Caco-2 (cell line): ENCODE data around the gene CD55. TPM values are rescaled to one million over a fixed set of nuclear protein-coding genes. Genes with fewer than 3 reads are reported as not detected.

Source experiments
- BruUV-seq: library from RNA; stranded (reverse); fragments of 400-500 nt; replicated peaks from 2 replicates; lab custom pipeline; 2021; lab: Mats Ljungman, UMichigan
- CTCF ChIA-PET: fragments of 300-600 bp; sonication (Branson Sonifier 250); formaldehyde crosslinking; loops from one replicate; lab custom pipeline; 2022; ENCODE audit warnings: antibody characterized with exemption; lab: Charles Lee
- POLR2A ChIA-PET: fragments of 300-600 bp; sonication (Branson Sonifier 250); formaldehyde crosslinking; loops from one replicate; lab custom pipeline; 2022; ENCODE audit warnings: antibody characterized with exemption; lab: Charles Lee
- DNase-seq, 2 experiments: peaks; one replicate each; pipeline versions ENCODE4 v3.0.0 to v3.0.0-alpha.2; 2020 to 2022
- H3K27me3 ChIP-seq: replicated peaks from 2 replicates; pipeline ENCODE4 v1.6.0; 2011; ENCODE audit warnings: low read length; ENCODE audit not compliant: control insufficient read depth, insufficient read depth
- H3K36me3 ChIP-seq: 2 replicates; pipeline ENCODE4 v1.5.1; 2011; ENCODE audit warnings: low read length; ENCODE audit not compliant: control insufficient read depth, insufficient read depth
- H3K4me1 ChIP-seq: fragments of 250-450 bp; sonication (Bioruptor Pico); 2 replicates; pipeline ENCODE4 v1.5.1; 2020; ENCODE audit warnings: mild to moderate bottlenecking
- H3K4me3 ChIP-seq: 2 replicates; pipeline ENCODE4 v1.5.1; 2011; ENCODE audit warnings: low read depth, mild to moderate bottlenecking, control low read depth, low read length
- H3K9me3 ChIP-seq: fragments of 250-450 bp; sonication (Bioruptor Pico); 2 replicates; pipeline ENCODE4 v1.5.1; 2020; ENCODE audit warnings: mild to moderate bottlenecking, moderate library complexity
- H3K27ac Mint-ChIP-seq: one replicate; pipeline ENCODE4 v1.8.0; 2022; ENCODE audit warnings: mixed read lengths; ENCODE audit not compliant: unreplicated experiment
- H3K27me3 Mint-ChIP-seq: one replicate; pipeline ENCODE4 v1.8.0; 2022; ENCODE audit warnings: mixed read lengths; ENCODE audit not compliant: insufficient read depth, unreplicated experiment
- H3K36me3 Mint-ChIP-seq: one replicate; pipeline ENCODE4 v1.8.0; 2022; ENCODE audit warnings: mild to moderate bottlenecking, mixed read lengths; ENCODE audit not compliant: insufficient read depth, unreplicated experiment
- H3K4me1 Mint-ChIP-seq: one replicate; pipeline ENCODE4 v1.8.0; 2022; ENCODE audit warnings: low read depth, mixed read lengths; ENCODE audit not compliant: unreplicated experiment
- H3K4me3 Mint-ChIP-seq: one replicate; pipeline ENCODE4 v1.8.0; 2022; ENCODE audit warnings: mild to moderate bottlenecking, moderate library complexity, mixed read lengths; ENCODE audit not compliant: unreplicated experiment
- H3K9me3 Mint-ChIP-seq: one replicate; pipeline ENCODE4 v1.8.0; 2022; ENCODE audit warnings: mixed read lengths; ENCODE audit not compliant: unreplicated experiment
- intact Hi-C: fragments of 100-400 bp; cut with micrococcal nuclease; formaldehyde crosslinking; loops from one replicate; pipeline ENCODE4 v1.10.0; 2022; ENCODE audit not compliant: unreplicated experiment
- total RNA-seq: library from RNA; stranded (reverse); gene quantifications from 2 replicates; pipeline ENCODE4 v1.2.3, GENCODE V29; 2022
- TF ChIP-seq, protein P1 (sequence below), 2 experiments: fragments of 200-600 bp in 1 of 2; IDR thresholded peaks; 1 replicate in 1 of 2; 2 replicates in 1 of 2; pipeline versions ENCODE4 v1.5.1 to v1.8.0; 2011 to 2022; ENCODE audit warnings: antibody characterized with exemption in 1 of 2, control low read depth in 1 of 2, inconsistent platforms in 1 of 2, low read depth in 1 of 2, low read length in 1 of 2, mild to moderate bottlenecking in 1 of 2, moderate library complexity in 1 of 2; ENCODE audit not compliant: insufficient read depth in 1 of 2, severe bottlenecking in 1 of 2, unreplicated experiment in 1 of 2

The CD55 gene
- total RNA-seq, 1 experiment from 2014 or later: 195 TPM

DNA sequence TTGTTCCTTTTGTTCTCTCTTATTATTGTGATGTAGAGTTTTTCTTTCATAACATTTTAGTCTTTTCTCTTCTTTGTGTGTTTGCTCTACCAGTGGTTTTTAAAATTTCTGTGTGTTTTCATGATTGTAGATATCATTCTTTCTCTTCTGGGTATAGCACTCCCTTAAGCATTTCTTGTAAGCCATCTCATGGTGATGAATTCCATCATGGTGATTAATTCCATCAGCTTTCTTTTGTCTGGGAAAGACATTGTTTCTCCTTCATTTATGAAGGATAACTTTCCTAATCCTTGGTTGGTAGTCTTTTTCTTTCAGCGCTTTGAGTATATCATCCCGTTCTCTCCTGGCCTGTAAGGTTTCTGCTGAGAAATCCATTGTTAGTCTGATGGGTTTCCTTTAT lies 22.7 kb downstream of the CD55 start:
- H3K36me3 ChIP-seq: no peaks in the 10 kb centered on the region; the same call in 1 of the 2 replicates
- Mint-ChIP-seq H3K27ac (no peak overlapping the region), H3K36me3 (peaks cover 94% of the 10 kb centered on the region), H3K4me1 (peaks cover 16% of the 10 kb centered on the region), H3K4me3 (no peak overlapping the region), H3K27me3 (no peaks in the 10 kb centered on the region), H3K9me3 (no peaks in the 10 kb centered on the region)
- ChIA-PET CTCF (no interaction called here), POLR2A (interaction anchor here (1.5 kb wide), 1 partner anchor 23 kb away, joined by 5 read pairs; no protein-coding TSS in a partner anchor)
- no peaks in the 10 kb centered on the region for H3K9me3 ChIP-seq
- no peak overlapping the region for H3K4me3 ChIP-seq
- TF ChIP-seq, protein P1, sequence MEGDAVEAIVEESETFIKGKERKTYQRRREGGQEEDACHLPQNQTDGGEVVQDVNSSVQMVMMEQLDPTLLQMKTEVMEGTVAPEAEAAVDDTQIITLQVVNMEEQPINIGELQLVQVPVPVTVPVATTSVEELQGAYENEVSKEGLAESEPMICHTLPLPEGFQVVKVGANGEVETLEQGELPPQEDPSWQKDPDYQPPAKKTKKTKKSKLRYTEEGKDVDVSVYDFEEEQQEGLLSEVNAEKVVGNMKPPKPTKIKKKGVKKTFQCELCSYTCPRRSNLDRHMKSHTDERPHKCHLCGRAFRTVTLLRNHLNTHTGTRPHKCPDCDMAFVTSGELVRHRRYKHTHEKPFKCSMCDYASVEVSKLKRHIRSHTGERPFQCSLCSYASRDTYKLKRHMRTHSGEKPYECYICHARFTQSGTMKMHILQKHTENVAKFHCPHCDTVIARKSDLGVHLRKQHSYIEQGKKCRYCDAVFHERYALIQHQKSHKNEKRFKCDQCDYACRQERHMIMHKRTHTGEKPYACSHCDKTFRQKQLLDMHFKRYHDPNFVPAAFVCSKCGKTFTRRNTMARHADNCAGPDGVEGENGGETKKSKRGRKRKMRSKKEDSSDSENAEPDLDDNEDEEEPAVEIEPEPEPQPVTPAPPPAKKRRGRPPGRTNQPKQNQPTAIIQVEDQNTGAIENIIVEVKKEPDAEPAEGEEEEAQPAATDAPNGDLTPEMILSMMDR (IDR thresholded peaks at IDR 0.05; ENCODE audit: insufficient read depth in 1 of 2, low read depth in 1 of 2, low read length in 1 of 2, severe bottlenecking in 1 of 2, unreplicated experiment in 1 of 2): no peak
- H3K27me3 ChIP-seq: no peaks in the 10 kb centered on the region
- no TSS peak for BruUV-seq
- H3K4me1 ChIP-seq: no peaks in the 10 kb centered on the region
- DNase-seq: no peak
- intact Hi-C loops: no loop called here

DNA sequence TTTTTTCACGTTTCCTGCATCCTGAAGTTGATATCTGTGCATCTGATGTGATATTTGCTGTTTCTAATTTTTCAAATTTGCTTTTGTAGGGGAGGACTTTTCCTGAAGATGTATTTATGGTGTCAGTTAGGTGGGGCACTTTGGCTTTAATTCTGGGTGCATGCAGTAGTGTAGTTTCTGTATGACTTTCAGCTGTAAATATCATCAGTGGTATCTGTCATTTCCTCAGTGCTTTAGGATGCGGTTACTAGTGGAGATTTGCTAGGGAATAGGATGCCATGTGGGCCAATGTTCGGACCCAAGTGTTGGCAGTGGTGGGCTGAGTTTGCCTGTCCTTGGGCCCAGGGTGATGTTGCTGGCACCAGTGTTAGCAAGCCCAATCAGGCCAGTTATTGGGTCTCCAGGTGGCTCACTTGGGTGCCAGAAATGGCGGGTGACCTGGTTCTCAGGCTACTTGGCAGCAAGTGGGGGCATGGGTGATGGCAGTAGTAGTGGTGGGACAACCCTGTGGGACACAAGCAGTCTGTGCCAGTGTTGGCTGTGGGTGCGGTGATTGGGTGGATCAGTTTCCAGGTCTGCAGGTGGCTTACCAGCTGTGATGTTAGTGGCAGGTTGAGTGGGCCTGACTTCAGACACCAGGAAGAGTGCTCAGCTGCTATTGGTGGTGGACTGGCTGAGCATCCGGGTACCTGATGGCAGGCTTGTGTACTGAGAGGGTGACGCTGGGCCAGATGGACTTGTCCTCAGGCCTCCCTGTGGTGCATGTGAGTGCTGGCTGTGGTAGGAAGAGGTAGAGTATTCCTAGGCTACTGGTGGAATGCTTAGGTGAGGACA lies 24.4 kb downstream of the CD55 start:
- Histone ChIP-seq H3K4me3 (no peak overlapping the region), H3K27me3 (no peaks in the 10 kb centered on the region), H3K9me3 (no peaks in the 10 kb centered on the region), H3K36me3 (no peaks in the 10 kb centered on the region; the same call in 1 of the 2 replicates), H3K4me1 (no peaks in the 10 kb centered on the region)
- Mint-ChIP-seq H3K4me1 (peaks cover 24% of the 10 kb centered on the region), H3K27me3 (no peaks in the 10 kb centered on the region), H3K9me3 (no peaks in the 10 kb centered on the region), H3K4me3 (no peak overlapping the region), H3K27ac (peak overlapping the region; percentile 29), H3K36me3 (peaks cover 95% of the 10 kb centered on the region)
- POLR2A ChIA-PET: no interaction called here
- intact Hi-C loops: no loop called here
- no peak for DNase-seq
- TF ChIP-seq, protein P1 (IDR thresholded peaks at IDR 0.05; ENCODE audit: insufficient read depth in 1 of 2, low read depth in 1 of 2, low read length in 1 of 2, severe bottlenecking in 1 of 2, unreplicated experiment in 1 of 2): no peak
- BruUV-seq: no TSS peak
- CTCF ChIA-PET: no interaction called here

DNA sequence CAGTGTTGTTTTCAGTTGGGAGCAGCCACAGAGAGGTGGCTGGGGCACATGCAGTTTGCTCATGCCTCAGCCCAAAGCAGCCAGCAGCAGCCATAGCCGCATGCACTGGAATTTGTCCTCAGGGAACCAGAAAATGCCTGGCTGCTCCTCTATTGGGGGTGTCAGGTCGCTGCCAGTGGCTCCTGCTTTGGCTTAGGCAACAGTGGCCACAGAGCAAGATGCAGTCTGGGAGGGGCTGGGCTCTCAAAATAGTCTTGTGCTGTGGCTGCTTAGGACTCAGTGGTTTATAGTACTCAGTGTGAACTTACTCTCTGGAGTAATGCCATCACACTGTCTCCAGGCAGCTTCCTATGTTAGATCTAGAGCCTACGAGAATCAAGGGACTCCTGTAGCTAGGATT lies 25.0 kb downstream of the CD55 start:
- peaks cover 23% of the 10 kb centered on the region for H3K4me1 Mint-ChIP-seq
- Histone ChIP-seq H3K27me3 (no peaks in the 10 kb centered on the region), H3K4me1 (no peaks in the 10 kb centered on the region), H3K9me3 (no peaks in the 10 kb centered on the region), H3K4me3 (no peak overlapping the region), H3K36me3 (no peaks in the 10 kb centered on the region; the same call in 1 of the 2 replicates)
- POLR2A ChIA-PET: no interaction called here
- H3K27me3 Mint-ChIP-seq: no peaks in the 10 kb centered on the region
- no peak for DNase-seq
- CTCF ChIA-PET: no interaction called here
- no peak overlapping the region for H3K27ac Mint-ChIP-seq
- H3K4me3 Mint-ChIP-seq: no peak overlapping the region
- BruUV-seq: no TSS peak
- intact Hi-C loops: no loop called here
- H3K9me3 Mint-ChIP-seq: no peaks in the 10 kb centered on the region
- TF ChIP-seq, protein P1 (IDR thresholded peaks at IDR 0.05; ENCODE audit: insufficient read depth in 1 of 2, low read depth in 1 of 2, low read length in 1 of 2, severe bottlenecking in 1 of 2, unreplicated experiment in 1 of 2): no peak
- H3K36me3 Mint-ChIP-seq: peaks cover 94% of the 10 kb centered on the region
